ENCODE measurements around the gene SMC3.

The SMC3 gene

GRCh38 chr10:110546499-110547110, 20.9 kb upstream of the SMC3 start:
- DNase-seq: no peak

GRCh38 chr10:110547139-110547761, 20.2 kb upstream of the SMC3 start:
- peak; percentile 60 for DNase-seq

DNA sequence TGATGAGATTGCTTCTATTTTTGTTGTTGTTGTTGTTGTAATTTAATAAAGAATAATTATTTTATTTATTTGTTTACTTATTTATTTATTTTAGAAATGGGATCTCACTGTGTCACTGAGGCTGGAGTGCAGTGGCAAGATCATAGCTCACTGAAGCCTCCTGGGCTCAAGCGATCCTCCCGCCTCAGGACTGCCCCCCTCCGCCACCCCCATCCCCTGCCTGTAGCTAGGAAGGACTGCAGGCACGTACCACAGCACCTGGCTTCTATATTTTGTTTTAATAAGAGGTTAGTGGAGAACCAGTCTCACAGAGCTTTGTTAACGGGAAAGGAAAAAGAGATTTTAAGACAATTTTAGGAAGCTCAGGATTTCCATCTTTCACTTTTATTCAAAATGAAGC, 19.5 kb upstream of the SMC3 start:
- no peak for DNase-seq

DNA sequence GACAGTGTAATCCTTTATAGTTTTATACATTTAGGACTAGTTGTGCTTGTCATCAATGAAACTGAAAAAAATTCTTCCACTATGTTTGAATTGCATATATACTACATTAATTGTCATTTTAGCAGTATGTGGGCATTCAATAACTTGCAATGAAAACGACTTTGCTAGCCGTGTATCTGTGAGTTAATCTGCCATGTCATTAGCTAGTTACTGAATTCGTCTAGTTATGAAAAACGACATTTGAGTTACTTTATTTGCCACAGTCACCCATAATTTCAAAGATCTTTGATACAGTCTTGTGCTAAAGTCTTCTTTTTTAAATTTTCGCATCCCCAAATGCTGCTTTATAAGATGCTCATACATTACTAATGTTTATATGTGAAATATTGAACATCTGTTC, 18.3 kb upstream of the SMC3 start:
- no peak for DNase-seq

- DNase-seq: no peak
These were observed 13.6 kb upstream of the SMC3 start for GRCh38 chr10:110553905-110554304.

- DNase-seq: no peak
These were observed 11.2 kb upstream of the SMC3 start for GRCh38 chr10:110556296-110556695.

DNA sequence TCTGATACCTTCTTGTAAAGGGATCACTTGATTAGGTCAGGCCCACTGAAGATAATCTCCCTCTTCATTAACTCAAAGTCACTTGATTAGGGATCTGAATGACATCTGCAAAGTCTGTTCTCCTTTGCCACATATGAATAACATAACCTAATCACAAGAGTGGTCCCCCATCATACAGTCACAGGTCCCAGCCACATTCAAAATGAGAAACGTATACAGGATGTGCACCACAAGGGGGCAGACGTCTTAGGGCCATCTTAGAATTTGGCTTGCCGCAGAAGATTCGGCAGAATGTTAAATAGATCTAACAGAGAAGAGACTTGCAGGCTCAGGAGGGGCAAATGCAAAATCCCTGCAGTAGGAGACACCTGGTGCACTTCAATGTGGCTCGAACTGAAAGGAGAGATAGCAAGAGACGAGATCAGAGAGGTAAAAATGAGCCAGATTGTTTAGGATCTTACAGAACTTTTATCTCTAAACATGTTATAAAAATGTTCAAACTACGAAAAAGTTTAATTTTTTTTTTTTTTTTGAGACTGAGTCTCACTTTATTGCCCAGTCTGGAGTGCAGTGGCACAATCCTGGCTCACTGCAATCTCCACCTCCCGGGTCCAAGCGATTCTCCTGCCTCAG, 10.4 kb upstream of the SMC3 start:
- DNase-seq: peak; percentile 25

DNA sequence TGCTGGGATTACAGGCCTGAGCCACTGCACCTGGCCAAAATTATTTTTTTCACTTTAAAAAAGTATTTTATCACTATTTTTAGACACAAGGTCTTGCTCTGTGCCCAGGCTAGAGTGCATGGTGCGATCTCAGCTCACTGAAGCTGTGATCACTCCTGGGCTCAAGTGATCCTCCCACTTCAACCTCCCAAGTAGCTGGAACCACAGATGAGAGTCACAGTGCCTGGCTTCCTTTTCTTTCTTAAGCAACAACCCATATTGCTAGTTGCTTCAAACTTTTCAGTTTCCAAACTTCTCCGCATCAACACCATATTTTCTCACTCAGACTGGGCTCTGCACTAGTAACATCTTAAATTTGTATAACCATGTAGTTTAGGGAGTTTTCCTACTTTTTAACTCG, 9.5 kb upstream of the SMC3 start:
- no peak for DNase-seq

DNA sequence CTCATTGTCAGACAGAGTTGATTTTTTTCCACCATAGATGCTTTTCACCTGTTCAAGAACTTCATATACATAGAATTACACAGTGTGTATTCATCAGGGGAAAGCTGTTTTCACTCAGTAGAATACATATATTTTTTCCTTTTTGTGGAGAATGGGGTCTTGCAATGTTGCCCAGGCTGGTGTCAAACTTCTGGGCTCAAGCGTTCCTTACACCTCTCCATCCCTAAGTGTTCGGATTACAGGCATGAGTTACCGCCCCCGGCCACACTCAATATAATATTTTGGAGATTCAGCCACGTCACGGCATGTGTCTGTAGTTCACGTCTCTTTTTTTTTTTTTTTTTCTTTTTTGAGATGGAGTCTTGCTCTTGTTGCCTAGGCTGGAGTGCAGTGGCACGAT, 7.5 kb upstream of the SMC3 start:
- DNase-seq: no peak

DNA sequence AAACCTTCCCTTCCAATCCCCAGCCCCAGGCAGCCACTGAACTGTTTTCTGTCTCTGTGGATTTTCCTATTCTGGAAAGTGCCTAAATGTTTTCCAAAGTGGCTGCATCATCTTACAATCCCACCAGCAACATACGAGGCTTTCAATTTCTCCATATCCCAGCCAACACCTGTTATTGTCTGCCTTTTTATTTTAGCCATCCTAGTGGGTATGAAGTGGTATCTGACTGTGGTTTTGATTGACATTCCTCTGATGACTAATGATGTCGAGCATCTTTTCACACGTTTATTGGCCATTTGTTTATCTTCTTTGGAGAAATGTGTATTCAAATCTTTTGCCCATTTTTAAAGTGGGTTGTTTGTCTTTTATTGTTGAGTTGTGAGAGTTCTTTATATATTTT, 6.2 kb upstream of the SMC3 start:
- DNase-seq: no peak

GRCh38 chr10:110562348-110562747, 5.1 kb upstream of the SMC3 start:
- DNase-seq: no peak

- DNase-seq: no peak
These were observed 4.4 kb upstream of the SMC3 start for GRCh38 chr10:110563132-110563531.

- DNase-seq: no peak
These were observed 859 bp upstream of the SMC3 start for GRCh38 chr10:110566472-110567200.

DNA sequence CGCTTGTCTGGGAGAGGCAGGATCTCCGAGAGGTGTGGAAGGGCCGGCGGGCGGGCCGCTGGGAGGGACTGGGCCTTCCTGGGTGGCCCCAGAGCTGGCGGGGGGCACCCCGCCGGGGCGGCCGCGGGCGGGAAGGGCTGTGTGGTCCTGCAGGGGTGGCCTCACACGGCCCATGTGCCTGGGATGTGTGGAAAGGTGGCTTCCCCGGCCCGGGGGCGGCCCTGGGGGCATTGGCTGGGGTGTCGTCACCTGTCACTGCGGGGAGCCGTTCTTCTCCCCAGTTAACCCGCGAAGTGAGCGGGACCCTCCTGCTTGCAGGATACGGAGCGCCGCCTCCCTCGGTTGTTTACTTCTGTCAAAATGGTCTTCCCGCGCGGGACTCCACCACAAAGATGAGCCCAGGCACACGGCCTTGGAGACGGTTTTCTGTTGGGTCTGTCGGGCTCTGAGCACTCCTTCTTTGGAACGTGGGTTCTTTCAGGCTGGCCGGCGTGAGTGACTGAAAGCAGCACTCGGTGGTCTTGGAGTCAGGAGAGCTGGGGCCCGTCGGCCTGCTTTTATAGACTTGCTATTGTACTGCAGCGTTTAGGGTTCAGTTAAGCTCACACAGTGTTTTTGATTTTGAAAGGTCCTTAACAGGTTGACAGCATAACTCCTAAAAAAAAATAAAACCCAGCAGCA, 700 bp downstream of the SMC3 start:
- peak; percentile 34 for DNase-seq

DNA sequence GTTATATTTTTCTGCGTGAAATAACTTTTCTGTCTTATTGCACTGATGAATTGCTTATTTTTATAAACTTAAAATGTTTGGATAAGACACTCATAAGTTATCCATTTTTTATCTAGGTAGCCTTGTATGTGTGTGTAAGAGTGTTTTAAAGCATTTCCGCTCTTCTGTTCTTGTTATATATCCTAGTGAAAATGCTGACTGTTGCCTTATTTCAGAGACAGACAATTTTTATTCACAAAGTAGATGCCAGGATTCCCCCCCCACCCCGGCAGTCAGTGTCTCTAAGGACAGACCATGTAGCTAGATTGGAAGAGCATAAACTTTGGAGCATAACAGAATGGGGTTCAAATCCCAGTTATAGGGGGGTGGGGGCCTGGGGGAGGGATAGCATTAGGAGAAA, 1.6 kb downstream of the SMC3 start:
- DNase-seq: no peak

DNA sequence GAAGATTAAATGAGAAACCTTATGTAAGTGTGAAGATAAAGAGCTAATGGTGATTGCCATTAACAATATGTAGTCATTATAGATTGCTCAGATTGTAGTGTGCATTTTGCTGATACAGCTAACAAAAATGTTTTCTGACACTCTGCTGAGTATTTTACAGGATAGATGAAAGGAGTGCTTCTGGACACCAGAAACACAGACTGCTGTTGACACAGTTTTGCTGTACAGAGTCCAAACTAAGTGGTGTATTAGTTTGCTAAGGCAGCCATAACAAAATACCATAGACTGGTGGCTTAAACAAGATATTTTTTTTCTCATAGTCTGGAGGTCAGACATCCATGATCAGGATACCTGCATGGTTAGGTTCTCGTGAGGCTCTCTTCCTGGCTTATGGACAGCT, 2.2 kb downstream of the SMC3 start:
- DNase-seq: no peak

- DNase-seq: no peak
These were observed 3.7 kb downstream of the SMC3 start for GRCh38 chr10:110571093-110571743.

DNA sequence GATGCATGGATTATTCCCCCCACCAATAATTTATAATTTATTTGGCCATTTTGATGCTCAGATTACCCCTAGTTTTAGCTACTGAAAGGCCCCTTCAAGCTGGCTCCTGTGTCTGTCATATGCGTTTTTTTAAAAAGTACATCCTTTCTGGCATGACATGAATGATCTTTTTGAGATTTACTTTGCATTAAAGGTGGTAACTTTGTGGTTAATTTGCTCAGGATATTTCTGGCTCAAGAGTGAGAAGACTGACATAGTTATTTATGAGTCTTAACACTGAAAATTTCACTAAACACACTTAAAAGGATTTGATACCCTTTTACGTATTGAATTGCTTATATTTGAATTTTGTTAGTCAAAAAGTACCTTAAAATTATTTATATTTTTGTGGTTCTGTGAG, 5.4 kb downstream of the SMC3 start:
- DNase-seq: no peak

- DNase-seq: no peak
These were observed 6.9 kb downstream of the SMC3 start for GRCh38 chr10:110574420-110574819.

DNA sequence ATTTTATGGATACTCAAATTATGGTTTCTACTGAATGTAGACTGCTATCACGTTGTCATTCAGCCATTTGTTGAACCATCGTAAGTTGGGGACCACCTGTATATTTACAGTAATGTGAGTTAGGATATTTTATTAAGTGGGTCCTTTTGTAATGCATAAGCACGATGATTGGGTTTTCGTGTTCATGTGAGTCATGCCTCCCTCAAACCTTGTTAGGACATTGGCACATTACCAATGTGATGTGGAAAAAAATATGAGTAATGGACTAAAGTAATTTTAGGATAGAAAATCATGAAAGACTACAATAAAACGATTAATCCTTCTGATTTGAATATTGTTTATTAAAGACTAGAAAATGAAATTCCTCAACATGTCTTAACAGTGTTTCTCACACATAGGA, 8.7 kb downstream of the SMC3 start:
- no peak for DNase-seq

GRCh38 chr10:110577056-110577455, 9.6 kb downstream of the SMC3 start:
- no peak for DNase-seq

DNA sequence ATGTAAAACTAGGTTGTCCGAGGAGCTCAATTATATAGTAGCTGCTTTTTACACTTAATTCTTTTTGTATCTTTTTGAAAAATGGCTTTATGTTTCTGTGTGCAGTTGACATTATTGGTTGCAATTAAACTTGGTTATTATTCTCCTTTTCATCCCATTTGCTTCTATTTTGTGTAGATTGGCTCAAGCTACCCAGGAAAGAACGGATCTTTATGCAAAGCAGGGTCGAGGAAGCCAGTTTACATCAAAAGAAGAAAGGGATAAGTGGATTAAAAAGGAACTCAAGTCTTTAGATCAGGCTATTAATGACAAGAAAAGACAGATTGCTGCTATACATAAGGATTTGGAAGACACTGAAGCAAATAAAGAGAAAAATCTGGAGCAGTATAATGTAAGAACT, 16.5 kb downstream of the SMC3 start:
- no peak for DNase-seq

- no peak for DNase-seq
These were observed 24.3 kb downstream of the SMC3 start for GRCh38 chr10:110591760-110592159.

Data from NCI-H1436 (cell line).